Astrocyte (in vitro differentiated cells and primary cell): Measurements from ENCODE around the gene CCDC3. TPM values are rescaled to one million over a fixed set of nuclear protein-coding genes. Genes with fewer than 3 reads are reported as not detected.

Experiments used
- DNase-seq: peaks from one replicate; pipeline ENCODE4 v3.0.0-alpha.2; 2010; ENCODE audit warnings: low read depth
- FAIRE-seq: peaks from 2 replicates; lab custom pipeline; 2011; peaks lifted over from hg19 to GRCh38; lab: Jason Lieb, UNC
- H2AFZ ChIP-seq: 2 replicates; pipeline ENCODE4 v1.6.0; 2012; ENCODE audit warnings: low read depth, low read length, inconsistent platforms
- H3K27ac ChIP-seq: 2 replicates; pipeline ENCODE4 v1.5.1; 2011; ENCODE audit warnings: low read depth, low read length, inconsistent platforms
- H3K27me3 ChIP-seq: 2 replicates; pipeline ENCODE4 v1.6.0; 2011; ENCODE audit warnings: low read length, inconsistent platforms; ENCODE audit not compliant: insufficient read depth
- H3K36me3 ChIP-seq: 2 replicates; pipeline ENCODE4 v1.5.1; 2011; ENCODE audit warnings: low read length, inconsistent platforms; ENCODE audit not compliant: insufficient read depth
- H3K4me1 ChIP-seq: 2 replicates; pipeline ENCODE4 v1.5.1; 2011; ENCODE audit warnings: low read length, inconsistent platforms; ENCODE audit not compliant: insufficient read depth
- H3K4me2 ChIP-seq: 2 replicates; pipeline ENCODE4 v1.6.0; 2012; ENCODE audit warnings: low read length, inconsistent platforms
- H3K4me3 ChIP-seq: 2 replicates; pipeline ENCODE4 v1.5.1; 2011; ENCODE audit warnings: low read depth, mild to moderate bottlenecking, low read length, inconsistent platforms; ENCODE audit not compliant: insufficient read depth
- H3K79me2 ChIP-seq: 2 replicates; pipeline ENCODE4 v1.6.0; 2012; ENCODE audit warnings: mild to moderate bottlenecking, low read length, inconsistent platforms; ENCODE audit not compliant: insufficient read depth
- H3K9ac ChIP-seq: 2 replicates; pipeline ENCODE4 v1.6.0; 2012; ENCODE audit warnings: mild to moderate bottlenecking, low read length, inconsistent platforms
- H3K9me3 ChIP-seq: 2 replicates; pipeline ENCODE4 v1.5.1; 2012; ENCODE audit warnings: low read depth, mild to moderate bottlenecking, low read length, inconsistent platforms; ENCODE audit not compliant: insufficient read depth
- H4K20me1 ChIP-seq: 2 replicates; pipeline ENCODE4 v1.6.0; 2012; ENCODE audit warnings: low read length, inconsistent platforms; ENCODE audit not compliant: insufficient read depth
- H3K27ac Mint-ChIP-seq: one replicate; pipeline ENCODE4 v1.8.0; 2021; ENCODE audit warnings: mild to moderate bottlenecking, mixed read lengths; ENCODE audit not compliant: unreplicated experiment
- H3K27me3 Mint-ChIP-seq: one replicate; pipeline ENCODE4 v1.8.0; 2021; ENCODE audit warnings: low read depth, mixed read lengths; ENCODE audit not compliant: unreplicated experiment
- H3K36me3 Mint-ChIP-seq: one replicate; pipeline ENCODE4 v1.8.0; 2021; ENCODE audit warnings: low read depth, mixed read lengths; ENCODE audit not compliant: unreplicated experiment
- H3K4me1 Mint-ChIP-seq: one replicate; pipeline ENCODE4 v1.8.0; 2021; ENCODE audit warnings: low read depth, mixed read lengths; ENCODE audit not compliant: unreplicated experiment
- H3K4me3 Mint-ChIP-seq: one replicate; pipeline ENCODE4 v1.8.0; 2021; ENCODE audit warnings: mild to moderate bottlenecking, moderate library complexity, mixed read lengths; ENCODE audit not compliant: unreplicated experiment
- H3K9me3 Mint-ChIP-seq: one replicate; pipeline ENCODE4 v1.8.0; 2021; ENCODE audit warnings: mild to moderate bottlenecking, mixed read lengths; ENCODE audit not compliant: unreplicated experiment
- EZH2 ChIP-seq: IDR thresholded peaks from 2 replicates; pipeline ENCODE4 v1.6.1; 2012; ENCODE audit warnings: mild to moderate bottlenecking, low read length, inconsistent platforms; ENCODE audit not compliant: insufficient read depth
- total RNA-seq: library from RNA; stranded (reverse); gene quantifications from 2 replicates; pipeline ENCODE4 v1.2.1, GENCODE V29; 2021
- TF ChIP-seq, protein P1 (sequence below): IDR thresholded peaks from 2 replicates; pipeline ENCODE4 v1.5.1; 2011; ENCODE audit warnings: low read depth, mild to moderate bottlenecking, inconsistent platforms, low read length, moderate library complexity; ENCODE audit not compliant: insufficient read depth

Gene CCDC3
- total RNA-seq, 1 donor from 2014 or later: 25.8 TPM

DNA sequence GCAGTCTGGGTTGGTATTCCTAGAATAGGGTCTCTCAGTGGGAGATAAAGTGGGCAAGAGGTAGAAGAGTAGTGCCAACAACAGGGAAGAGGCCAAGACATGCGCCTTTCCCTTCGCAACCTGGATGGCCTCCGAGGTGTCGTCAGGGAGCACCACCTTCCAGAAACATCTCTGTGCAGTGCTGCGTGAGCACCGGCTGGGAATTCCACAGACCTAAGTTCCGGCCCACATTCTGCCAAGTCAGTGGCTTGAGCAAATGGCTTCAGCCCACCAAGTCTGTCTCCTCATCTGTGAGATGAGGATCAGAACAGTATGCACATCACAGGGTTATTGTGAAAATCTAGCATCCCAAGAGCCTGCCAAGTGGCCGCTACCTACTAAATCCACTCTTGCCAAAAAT is 40.6 kb downstream of the CCDC3 start:
- Histone ChIP-seq H3K4me1 (no peaks in the 10 kb centered on the region), H3K4me3 (no peak overlapping the region), H3K4me2 (no peak overlapping the region), H3K36me3 (no peaks in the 10 kb centered on the region), H3K27me3 (no peaks in the 10 kb centered on the region), H3K9me3 (no peaks in the 10 kb centered on the region), H3K9ac (no peak overlapping the region), H4K20me1 (peaks cover 4% of the 10 kb centered on the region), H3K79me2 (no peaks in the 10 kb centered on the region), H2AFZ (no peak overlapping the region), H3K27ac (no peak overlapping the region)
- FAIRE-seq (no peak), DNase-seq (no peak)
- Mint-ChIP-seq H3K27ac (no peak overlapping the region), H3K9me3 (peaks cover 16% of the 10 kb centered on the region), H3K36me3 (peaks cover 17% of the 10 kb centered on the region), H3K27me3 (peaks cover 5% of the 10 kb centered on the region), H3K4me1 (peaks cover 2% of the 10 kb centered on the region), H3K4me3 (no peak overlapping the region)
- TF ChIP-seq EZH2: no peak
- TF ChIP-seq, protein P1, sequence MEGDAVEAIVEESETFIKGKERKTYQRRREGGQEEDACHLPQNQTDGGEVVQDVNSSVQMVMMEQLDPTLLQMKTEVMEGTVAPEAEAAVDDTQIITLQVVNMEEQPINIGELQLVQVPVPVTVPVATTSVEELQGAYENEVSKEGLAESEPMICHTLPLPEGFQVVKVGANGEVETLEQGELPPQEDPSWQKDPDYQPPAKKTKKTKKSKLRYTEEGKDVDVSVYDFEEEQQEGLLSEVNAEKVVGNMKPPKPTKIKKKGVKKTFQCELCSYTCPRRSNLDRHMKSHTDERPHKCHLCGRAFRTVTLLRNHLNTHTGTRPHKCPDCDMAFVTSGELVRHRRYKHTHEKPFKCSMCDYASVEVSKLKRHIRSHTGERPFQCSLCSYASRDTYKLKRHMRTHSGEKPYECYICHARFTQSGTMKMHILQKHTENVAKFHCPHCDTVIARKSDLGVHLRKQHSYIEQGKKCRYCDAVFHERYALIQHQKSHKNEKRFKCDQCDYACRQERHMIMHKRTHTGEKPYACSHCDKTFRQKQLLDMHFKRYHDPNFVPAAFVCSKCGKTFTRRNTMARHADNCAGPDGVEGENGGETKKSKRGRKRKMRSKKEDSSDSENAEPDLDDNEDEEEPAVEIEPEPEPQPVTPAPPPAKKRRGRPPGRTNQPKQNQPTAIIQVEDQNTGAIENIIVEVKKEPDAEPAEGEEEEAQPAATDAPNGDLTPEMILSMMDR: no peak

DNA sequence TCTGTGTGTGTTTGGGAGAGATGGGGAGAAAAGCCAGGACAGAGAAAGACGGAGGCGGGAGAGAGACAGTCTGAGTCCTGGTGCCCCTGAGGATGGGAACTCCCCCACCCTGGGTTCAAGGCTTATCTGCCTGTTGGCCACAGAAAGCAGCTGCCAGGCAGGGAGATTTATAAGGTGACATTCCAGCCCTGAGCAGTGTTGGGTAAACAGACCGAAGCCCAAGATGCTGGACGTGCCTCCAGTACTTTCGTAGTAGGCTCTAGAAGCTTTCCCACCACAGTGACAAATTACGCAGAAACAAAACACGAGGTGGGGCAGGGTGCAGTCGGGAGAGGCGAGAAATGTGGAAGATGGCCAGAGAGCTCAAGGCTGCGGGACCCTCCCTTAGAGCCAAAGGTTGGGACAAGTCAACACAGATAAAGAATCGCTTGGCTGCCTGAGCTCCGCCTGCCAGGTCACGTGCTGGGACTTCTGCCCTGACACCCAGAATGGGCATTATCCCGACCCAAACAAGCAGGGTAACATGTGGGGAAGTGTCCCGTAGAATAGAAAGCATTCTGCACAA is 41.1 kb downstream of the CCDC3 start:
- no peaks in the 10 kb centered on the region for H3K36me3 ChIP-seq
- Mint-ChIP-seq H3K36me3 (peaks cover 13% of the 10 kb centered on the region), H3K27ac (no peak overlapping the region), H3K27me3 (peaks cover 5% of the 10 kb centered on the region), H3K4me1 (peaks cover 2% of the 10 kb centered on the region), H3K9me3 (peaks cover 16% of the 10 kb centered on the region), H3K4me3 (no peak overlapping the region)
- no peak overlapping the region for H3K4me2 ChIP-seq
- no peak overlapping the region for H3K27ac ChIP-seq
- H2AFZ ChIP-seq: no peak overlapping the region
- no peak overlapping the region for H3K9ac ChIP-seq
- H3K27me3 ChIP-seq: no peaks in the 10 kb centered on the region
- no peak for TF ChIP-seq EZH2
- DNase-seq (no peak), FAIRE-seq (no peak)
- no peaks in the 10 kb centered on the region for H3K4me1 ChIP-seq
- H3K79me2 ChIP-seq: no peaks in the 10 kb centered on the region
- H3K9me3 ChIP-seq: no peaks in the 10 kb centered on the region
- H3K4me3 ChIP-seq: no peak overlapping the region
- peaks cover 4% of the 10 kb centered on the region for H4K20me1 ChIP-seq

DNA sequence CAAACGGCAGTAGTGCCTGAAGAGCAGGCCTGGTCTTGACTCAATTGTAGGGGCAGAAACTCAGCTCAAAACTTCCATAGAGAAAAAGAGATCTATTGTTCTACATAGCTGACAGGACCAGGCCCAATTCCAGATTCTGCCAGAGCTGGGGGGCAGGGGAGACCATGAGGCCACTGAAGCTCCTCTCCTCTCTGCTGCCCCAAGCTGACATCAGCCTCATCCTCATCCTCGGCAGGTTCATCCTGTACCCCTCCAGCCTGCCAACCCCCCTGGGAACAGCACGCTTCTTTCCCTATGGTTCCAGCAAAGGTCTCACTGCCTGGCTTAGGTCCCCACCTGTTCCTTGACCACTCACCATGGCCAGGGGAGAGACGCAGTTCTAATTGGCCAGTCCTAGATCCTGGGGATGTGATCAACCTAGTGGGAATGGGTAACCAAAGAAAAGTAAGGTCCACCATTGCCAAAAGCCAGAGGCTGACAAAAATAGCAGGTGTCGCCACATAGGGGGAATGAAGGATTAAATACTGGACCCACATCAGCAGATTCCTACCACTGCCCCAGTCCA is 42.9 kb downstream of the CCDC3 start:
- Histone ChIP-seq H4K20me1 (peaks cover 4% of the 10 kb centered on the region), H3K79me2 (no peaks in the 10 kb centered on the region), H3K4me1 (no peaks in the 10 kb centered on the region), H3K27ac (no peak overlapping the region), H3K4me3 (no peak overlapping the region), H3K4me2 (no peak overlapping the region), H2AFZ (no peak overlapping the region), H3K27me3 (no peaks in the 10 kb centered on the region), H3K9ac (no peak overlapping the region), H3K36me3 (no peaks in the 10 kb centered on the region), H3K9me3 (no peaks in the 10 kb centered on the region)
- DNase-seq (no peak), FAIRE-seq (no peak)
- Mint-ChIP-seq H3K4me1 (peaks cover 4% of the 10 kb centered on the region), H3K27me3 (peaks cover 5% of the 10 kb centered on the region), H3K4me3 (no peak overlapping the region), H3K36me3 (peaks cover 10% of the 10 kb centered on the region), H3K27ac (no peak overlapping the region), H3K9me3 (peaks cover 20% of the 10 kb centered on the region)
- no peak for TF ChIP-seq EZH2
- TF ChIP-seq, protein P1: no peak
